ENCODE data around the gene OR1L8. TPM values are rescaled to one million over a fixed set of nuclear protein-coding genes. Genes with fewer than 3 reads are reported as not detected.

Gene OR1L8
- polyA plus RNA-seq, 2 of the 4 experiments (the other 2 are of a cell fraction) = 0.05 TPM; not detected in 1

GRCh38 chr9:122567901-122568300 is 15.3 kb downstream of the OR1L8 start (continued):
- no peak for TF ChIP-seq RARB (CRISPR knock-in tag; IDR thresholded peaks at IDR 0.05)
- TF ChIP-seq RCOR1 (IDR thresholded peaks at IDR 0.05; ENCODE audit: low read depth, low read length) = no peak
- TF ChIP-seq CEBPB (IDR thresholded peaks at IDR 0.05) = no peak
- no peak for TF ChIP-seq MAX (IDR thresholded peaks at IDR 0.05)
- no peak for TF ChIP-seq POLR2AphosphoS2 (conservative IDR thresholded peaks at IDR 0.05; ENCODE audit: low read length)
- no peak for TF ChIP-seq HOXA7 (CRISPR knock-in tag; IDR thresholded peaks at IDR 0.05)
- TF ChIP-seq ZFP36 (IDR thresholded peaks at IDR 0.05; ENCODE audit: borderline replicate concordance, partially characterized antibody) = no peak
- no peak for TF ChIP-seq EP300 (IDR thresholded peaks at IDR 0.05)
- no peak for TF ChIP-seq JUN (IDR thresholded peaks at IDR 0.05)
- no peak for TF ChIP-seq ZNF302 (CRISPR knock-in tag; IDR thresholded peaks at IDR 0.05)

GRCh38 chr9:122562134-122562760 is 20.9 kb downstream of the OR1L8 start:
- WGBS (ENCODE audit: missing lambda C conversion rate) = 42% methylated on average over 6 of the region's 9 CpGs
- Histone ChIP-seq H3K27ac (no peak overlapping the region), H3K9me3 (peaks cover 12% of the 10 kb centered on the region; the same call in 2 of the 3 replicates), H3K4me2 (no peak overlapping the region), H3K4me1 (no peaks in the 10 kb centered on the region), H3K4me3 (no peak overlapping the region)
- POLR2A ChIA-PET = no interaction called here
- CTCF ChIA-PET = interaction anchor here (0.7 kb wide), 1 partner anchor 858 kb away, joined by 3 read pairs; no protein-coding TSS in a partner anchor
- no peak for TF ChIP-seq BCL3 (IDR thresholded peaks at IDR 0.05)
- no peak for TF ChIP-seq EP300 (IDR thresholded peaks at IDR 0.05)
- no peak for TF ChIP-seq SREBF2 (IDR thresholded peaks at IDR 0.05)
- no peak for TF ChIP-seq TP53 (CRISPR knock-in tag; IDR thresholded peaks at IDR 0.05)
- TF ChIP-seq RARB (CRISPR knock-in tag; IDR thresholded peaks at IDR 0.05) = no peak
- TF ChIP-seq EHF (CRISPR knock-in tag; IDR thresholded peaks at IDR 0.05) = no peak
- TF ChIP-seq HOXA7 (CRISPR knock-in tag; IDR thresholded peaks at IDR 0.05) = no peak
- no peak for TF ChIP-seq ELK1 (IDR thresholded peaks at IDR 0.05; ENCODE audit: low read depth, low read length)
- no peak for TF ChIP-seq CBX8 (IDR thresholded peaks at IDR 0.05)
- no peak for TF ChIP-seq POLR2AphosphoS2 (conservative IDR thresholded peaks at IDR 0.05; ENCODE audit: low read length)
- TF ChIP-seq RCOR1 (IDR thresholded peaks at IDR 0.05; ENCODE audit: low read depth, low read length) = no peak
- TF ChIP-seq FOSL2 (IDR thresholded peaks at IDR 0.05) = no peak
- TF ChIP-seq FOSL2 (CRISPR knock-in tag; IDR thresholded peaks at IDR 0.05) = no peak
- no peak for TF ChIP-seq HOXB13 (CRISPR knock-in tag; IDR thresholded peaks at IDR 0.05; ENCODE audit: low read depth)
- no peak for TF ChIP-seq KDM5A (IDR thresholded peaks at IDR 0.05)
- no peak for TF ChIP-seq KDM1A (IDR thresholded peaks at IDR 0.05; ENCODE audit: low read depth)
- no peak for TF ChIP-seq RNF2 (IDR thresholded peaks at IDR 0.05; ENCODE audit: borderline replicate concordance, low read depth)
- TF ChIP-seq NPAS2 (CRISPR knock-in tag; IDR thresholded peaks at IDR 0.05; ENCODE audit: borderline replicate concordance) = no peak
- no peak for TF ChIP-seq TFCP2L1 (CRISPR knock-in tag; IDR thresholded peaks at IDR 0.05)
- TF ChIP-seq HDAC2 (IDR thresholded peaks at IDR 0.05) = no peak
- no peak for TF ChIP-seq NFE2L2 (conservative IDR thresholded peaks at IDR 0.05; ENCODE audit: low read length)
- FAIRE-seq (no peak), DNase-seq (ENCODE audit: low read depth in 1 of 2, low spot score in 1 of 2) (no peak), ATAC-seq (no peak)
